GM20431 (cell line): Measurements from ENCODE around the gene CHD5.

ENCODE experiments used
- in situ Hi-C: fragments of 300-500 bp; cut with MseI, MboI; formaldehyde crosslinking; loops from one replicate; pipeline ENCODE4 v1.15.0; 2020; ENCODE audit warnings: low sequenced_read_pairs; ENCODE audit not compliant: unreplicated experiment

Gene CHD5

DNA sequence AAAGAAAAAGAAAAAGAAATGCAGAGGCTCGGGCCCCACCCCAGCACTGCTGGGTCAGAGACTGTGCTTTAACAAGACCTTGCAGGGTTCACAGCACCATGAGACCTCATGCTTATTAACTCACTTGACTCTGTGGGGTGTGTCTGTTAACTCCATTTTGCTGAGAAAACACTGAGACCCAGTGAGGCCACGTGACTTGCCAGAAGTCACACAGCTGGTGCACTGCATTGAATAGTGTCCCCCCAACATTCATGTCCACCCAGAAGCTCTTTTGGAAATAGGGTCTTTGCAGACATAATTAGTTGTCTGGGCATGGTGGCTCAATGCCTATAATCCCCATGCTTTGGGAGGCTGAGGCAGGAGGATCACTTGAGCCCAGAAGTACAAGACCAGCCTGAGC lies 39.7 kb downstream of the CHD5 start:
- in situ Hi-C loops = no loop called here

DNA sequence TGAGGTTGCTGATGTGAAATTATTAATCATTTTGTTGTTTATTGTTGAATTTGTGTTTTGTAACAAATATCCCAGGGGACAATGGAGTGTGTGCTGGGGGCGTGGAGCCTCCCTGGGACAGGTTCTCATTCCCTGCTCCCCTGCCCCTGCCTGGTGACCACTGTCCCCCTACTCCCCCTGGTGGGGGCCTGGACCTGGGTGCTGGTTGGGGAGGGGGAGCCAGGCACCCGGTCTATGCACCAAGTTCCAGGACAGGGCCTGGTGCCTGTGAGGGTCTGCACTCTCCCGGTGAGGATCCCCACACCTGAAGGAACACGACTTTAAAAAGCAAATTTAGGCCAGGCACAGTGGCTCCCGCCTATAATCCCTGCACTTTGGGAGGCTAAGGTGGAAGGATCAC lies 42.4 kb downstream of the CHD5 start:
- in situ Hi-C loops = no loop called here

DNA sequence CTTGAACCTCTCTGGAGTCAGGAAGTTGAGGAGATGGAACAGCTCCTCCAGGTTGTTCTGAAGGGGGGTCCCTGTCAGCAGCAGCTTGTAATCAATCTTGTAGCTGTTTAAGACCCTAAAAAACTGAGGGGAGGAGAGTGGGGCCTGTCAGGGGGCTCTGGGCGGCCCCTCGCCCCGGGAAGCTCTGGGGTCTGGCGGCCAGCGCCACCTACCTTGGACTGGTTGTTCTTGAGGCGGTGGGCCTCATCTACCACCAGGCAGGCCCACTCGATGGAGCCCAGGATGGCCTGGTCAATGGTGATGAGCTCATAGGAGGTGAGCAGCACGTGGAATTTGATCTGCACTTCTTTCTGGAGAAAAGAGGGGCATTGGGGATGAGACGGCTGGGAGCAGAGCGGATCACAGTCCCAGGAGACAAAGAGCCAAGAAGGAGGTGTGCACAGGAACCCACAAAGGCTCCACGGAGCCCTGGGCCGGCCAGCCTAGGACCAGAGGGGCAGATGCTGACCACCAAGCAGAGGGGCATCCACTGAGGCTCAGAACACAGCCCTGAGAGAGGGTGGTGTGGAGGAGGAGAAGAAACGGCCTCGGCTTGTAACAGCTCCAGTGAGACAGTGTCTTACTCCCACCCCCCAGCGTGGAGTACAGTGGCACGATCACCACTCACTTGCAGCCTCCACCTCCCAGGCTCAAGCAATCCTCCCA lies 43.5 kb downstream of the CHD5 start:
- in situ Hi-C loops = no loop called here

DNA sequence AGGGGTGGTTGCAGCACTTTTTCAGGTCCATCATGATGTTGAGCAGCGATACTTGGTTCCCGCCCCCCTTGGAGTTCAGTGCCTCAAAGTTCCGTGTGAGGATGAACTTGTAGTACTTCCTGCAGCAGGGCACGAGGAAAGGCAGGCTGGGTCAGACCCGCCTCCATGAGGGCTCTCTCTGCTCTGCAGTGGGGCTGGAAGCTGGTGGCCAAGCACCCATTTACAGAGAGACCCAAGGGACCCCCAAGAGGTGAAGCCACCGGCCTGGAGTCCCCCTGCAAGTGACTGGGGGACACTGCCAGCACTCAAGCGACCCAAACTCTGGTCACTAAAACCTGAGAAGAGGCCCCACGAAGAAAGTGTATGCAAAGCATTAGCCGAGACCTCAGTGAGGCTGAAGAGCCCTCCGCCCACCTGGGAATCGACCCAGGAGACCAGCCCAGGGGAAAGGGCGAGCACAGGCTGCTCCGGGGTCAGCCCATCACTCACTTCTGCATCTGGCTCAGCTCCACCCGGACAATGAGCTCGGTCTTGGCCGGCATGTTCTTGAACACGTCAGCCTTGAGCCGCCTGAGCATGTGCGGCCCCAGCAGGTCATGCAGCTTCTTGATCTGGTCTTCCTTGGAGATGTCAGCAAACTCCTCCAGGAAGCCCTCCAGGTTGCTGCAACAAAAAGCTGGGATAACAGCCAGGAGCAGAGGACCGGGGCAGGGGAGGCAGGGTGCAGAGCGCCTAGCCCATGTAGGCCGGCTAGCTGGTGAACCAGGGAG lies 45.2 kb downstream of the CHD5 start:
- in situ Hi-C loops = no loop called here

DNA sequence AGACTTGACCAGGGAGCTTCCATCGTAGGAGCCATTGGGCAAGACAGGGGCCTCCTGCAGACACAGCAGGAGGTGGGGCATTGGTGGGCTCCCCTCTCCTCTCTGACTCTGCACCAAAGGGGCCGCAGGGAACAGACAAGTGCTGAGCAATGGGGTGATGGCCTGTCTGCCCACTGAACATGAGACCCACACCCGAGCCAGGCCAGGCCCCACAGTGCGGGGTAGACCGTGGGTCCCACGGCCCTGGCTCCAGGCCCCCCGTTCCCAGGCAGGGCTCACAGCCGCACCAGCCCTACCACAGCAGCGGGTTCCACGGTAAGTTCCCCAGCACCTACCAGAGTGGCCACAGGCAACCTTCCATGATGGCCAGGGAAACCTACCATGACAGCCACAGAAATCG lies 45.9 kb downstream of the CHD5 start:
- in situ Hi-C loops = no loop called here

DNA sequence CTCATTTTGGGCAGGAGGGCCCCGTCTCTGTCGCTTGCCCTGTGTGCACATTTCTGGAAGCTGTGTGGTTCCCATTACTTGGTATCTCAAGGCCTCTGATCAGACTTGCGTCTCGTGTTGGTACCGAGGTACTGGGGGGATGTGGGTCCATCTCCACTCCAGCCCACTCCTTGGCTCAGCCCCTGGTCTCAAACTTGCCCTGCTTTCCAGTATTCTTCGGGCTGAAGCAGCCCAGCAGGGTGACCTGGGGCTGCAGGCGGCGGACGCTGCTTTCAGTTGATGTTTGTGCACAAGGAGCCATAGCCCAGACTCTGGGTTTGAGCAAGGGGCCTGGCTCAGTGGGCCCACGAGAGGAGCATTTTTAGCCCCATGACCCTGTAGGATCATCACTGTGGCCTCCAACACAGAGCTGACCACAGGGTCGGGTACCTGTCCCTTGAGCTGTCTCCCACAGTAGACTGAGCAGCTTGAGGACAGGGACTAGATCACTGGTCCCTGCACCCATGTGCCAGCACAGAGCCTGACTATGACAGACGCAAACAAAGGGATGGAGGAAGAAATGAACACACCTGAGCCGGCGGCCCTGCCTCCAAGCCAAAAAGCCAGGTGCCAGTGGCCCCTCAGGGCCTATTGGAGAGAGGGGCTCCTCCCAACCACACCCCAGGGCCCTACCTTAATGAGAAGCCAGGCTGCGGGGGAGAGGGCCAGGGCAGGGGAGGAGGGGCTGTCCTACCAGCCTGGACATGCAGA lies 46.8 kb downstream of the CHD5 start:
- in situ Hi-C loops = no loop called here

- in situ Hi-C loops = no loop called here
These were observed 48.6 kb downstream of the CHD5 start for GRCh38 chr1:6131561-6131960.

DNA sequence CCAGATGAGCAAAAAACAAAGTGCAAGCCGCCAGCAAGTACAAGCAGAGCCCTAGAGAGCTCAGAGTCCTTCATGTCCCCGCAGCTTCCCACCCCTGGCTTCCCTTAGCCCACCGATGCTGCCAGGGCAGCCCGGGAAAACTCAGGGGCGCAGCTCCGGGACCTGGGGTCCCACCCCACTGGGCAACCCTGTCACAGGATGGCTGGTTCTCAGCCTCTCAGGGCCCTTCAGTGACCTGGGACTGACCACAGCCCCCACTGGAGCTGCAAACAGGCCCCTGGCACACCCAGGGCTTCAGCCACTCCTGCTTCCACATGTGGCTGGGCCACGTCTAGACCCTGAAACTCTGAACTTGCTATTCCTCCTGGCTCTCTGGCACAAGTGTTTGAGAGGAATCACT lies 49.5 kb downstream of the CHD5 start:
- in situ Hi-C loops = no loop called here

- in situ Hi-C loops = no loop called here
These were observed 50.1 kb downstream of the CHD5 start for GRCh38 chr1:6130036-6130435.

DNA sequence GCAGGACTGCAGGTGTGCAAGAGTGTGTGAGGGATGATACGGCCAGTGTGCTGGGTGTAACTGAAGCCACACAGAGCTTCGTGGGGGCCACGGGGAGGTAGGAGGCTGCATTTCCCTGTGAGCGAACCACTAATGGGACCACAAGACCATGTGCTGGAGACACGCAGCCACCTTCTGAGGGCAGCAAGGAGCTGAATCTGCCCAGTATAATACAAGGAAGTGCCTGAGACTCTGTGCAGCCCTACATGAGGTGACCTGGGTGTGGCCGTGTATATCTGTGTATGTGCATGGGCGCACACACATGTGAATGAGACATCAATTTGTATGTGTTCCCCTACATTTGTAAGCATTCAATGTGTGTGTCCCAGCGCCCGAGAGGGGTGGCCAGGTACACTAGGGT lies 50.8 kb downstream of the CHD5 start:
- in situ Hi-C loops = no loop called here

GRCh38 chr1:6128276-6129081 lies 51.6 kb downstream of the CHD5 start:
- in situ Hi-C loops = no loop called here

GRCh38 chr1:6127587-6128163 lies 52.4 kb downstream of the CHD5 start:
- in situ Hi-C loops = no loop called here

GRCh38 chr1:6126521-6127067 lies 53.5 kb downstream of the CHD5 start:
- in situ Hi-C loops = no loop called here

- in situ Hi-C loops = no loop called here
These were observed 54.1 kb downstream of the CHD5 start for GRCh38 chr1:6126028-6126427.

GRCh38 chr1:6125366-6125765 lies 54.8 kb downstream of the CHD5 start:
- in situ Hi-C loops = no loop called here

- in situ Hi-C loops = no loop called here
These were observed 55.3 kb downstream of the CHD5 start for GRCh38 chr1:6124746-6125365.

DNA sequence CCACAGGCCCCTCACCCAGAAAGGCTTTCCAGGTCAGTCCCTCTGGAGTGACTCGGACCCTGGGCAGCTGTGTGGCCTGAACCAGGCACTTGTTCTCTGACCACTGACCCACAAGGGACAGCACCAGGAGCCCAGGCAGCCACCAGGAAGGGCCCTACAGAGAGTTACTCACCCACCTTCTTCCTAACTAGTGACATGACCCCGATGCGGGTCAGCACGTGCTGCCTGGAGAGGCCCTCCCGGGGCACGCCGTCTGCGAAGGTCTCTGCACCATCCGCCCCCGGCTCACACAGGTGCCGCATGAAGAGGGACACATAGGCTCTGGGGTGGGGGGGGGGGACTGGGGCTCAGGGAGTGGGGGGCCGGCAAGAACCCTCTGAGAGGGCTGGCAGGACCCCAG lies 55.8 kb downstream of the CHD5 start:
- in situ Hi-C loops = no loop called here

- in situ Hi-C loops = no loop called here
These were observed 56.3 kb downstream of the CHD5 start for GRCh38 chr1:6123816-6124215.

DNA sequence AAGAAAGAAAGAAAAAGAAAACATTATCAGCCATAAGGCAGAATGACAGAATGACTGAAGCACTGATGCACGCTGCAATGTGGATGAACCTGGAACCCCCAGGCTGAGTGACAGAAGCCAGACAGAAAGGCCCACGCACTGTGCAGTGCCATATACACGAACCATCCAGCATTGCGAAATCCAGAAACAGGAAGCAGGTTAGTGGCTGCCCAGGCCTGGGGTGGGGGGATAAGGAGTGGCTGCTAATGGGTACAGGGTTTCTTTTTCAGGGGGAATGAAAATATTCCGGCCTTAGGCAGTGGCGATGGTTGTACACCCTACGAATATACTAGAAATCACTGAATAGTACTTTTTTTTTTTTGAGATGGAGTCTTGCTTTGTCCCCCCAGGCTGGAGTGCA lies 57.0 kb downstream of the CHD5 start:
- in situ Hi-C loops = no loop called here
